OCI-LY3 (cell line): ENCODE measurements around the gene SCAMP3.

Experiments used
- H2AFZ ChIP-seq: fragments of 200-600, 300-600 bp; shearing (Covaris generic); 2 replicates; pipeline ENCODE4 v1.6.0; 2014; ENCODE audit warnings: antibody characterized with exemption, low read depth, low read length
- H3K27ac ChIP-seq: fragments of 200-600, 300-600 bp; sonication (generic); 2 replicates; pipeline ENCODE4 v1.5.1; 2014; ENCODE audit warnings: mild to moderate bottlenecking, low read length, moderate library complexity, mixed read lengths
- H3K27me3 ChIP-seq: fragments of 200-600, 300-600 bp; sonication (generic); 2 replicates; pipeline ENCODE4 v1.6.1; 2014; ENCODE audit warnings: low read depth, low read length, mixed read lengths
- H3K36me3 ChIP-seq: fragments of 200-600, 300-600 bp; sonication (generic); replicated peaks from 2 replicates; pipeline ENCODE3; 2014; ENCODE audit warnings: low read depth, low read length, mixed read lengths
- H3K4me1 ChIP-seq: fragments of 300-600, 200-600 bp; sonication (generic); 2 replicates; pipeline ENCODE4 v1.6.1; 2014; ENCODE audit warnings: low read length, mixed read lengths
- H3K4me2 ChIP-seq: fragments of 200-600, 300-600 bp; sonication (generic); 2 replicates; pipeline ENCODE4 v1.6.1; 2014; ENCODE audit warnings: low read length, mixed read lengths
- H3K4me3 ChIP-seq: fragments of 300-600, 200-600 bp; sonication (generic); 2 replicates; pipeline ENCODE4 v1.5.1; 2014; ENCODE audit warnings: antibody characterized with exemption, mild to moderate bottlenecking, low read length, moderate library complexity
- H3K79me2 ChIP-seq: fragments of 300-600, 200-600 bp; shearing (Covaris generic); 2 replicates; pipeline ENCODE4 v1.6.1; 2014; ENCODE audit warnings: mild to moderate bottlenecking, low read length, mixed read lengths
- H3K9ac ChIP-seq: fragments of 300-600, 200-600 bp; shearing (Covaris generic); 2 replicates; pipeline ENCODE4 v1.6.0; 2014; ENCODE audit warnings: mild to moderate bottlenecking, low read length, moderate library complexity
- H3K9me3 ChIP-seq: fragments of 200-600, 300-600 bp; shearing (Covaris generic); 2 replicates; pipeline ENCODE4 v1.6.1; 2014; ENCODE audit warnings: low read length, mixed read lengths; ENCODE audit not compliant: insufficient read depth
- H4K20me1 ChIP-seq: fragments of 200-600, 300-600 bp; sonication (generic); 2 replicates; pipeline ENCODE4 v1.6.1; 2016; ENCODE audit warnings: low read length, mixed read lengths; ENCODE audit not compliant: insufficient read depth
- EZH2phosphoT487 ChIP-seq: fragments of 200-600 bp; shearing (Covaris generic); IDR thresholded peaks from 2 replicates; pipeline ENCODE4 v1.6.1; 2018; ENCODE audit warnings: antibody characterized with exemption, mixed run types, low read depth
- TF ChIP-seq, protein P1 (sequence below): fragments of 200-600, 300-600 bp; sonication (generic); IDR thresholded peaks from 2 replicates; pipeline ENCODE4 v1.5.1; 2014; ENCODE audit warnings: antibody characterized with exemption, low read length, low read depth

Gene SCAMP3

DNA sequence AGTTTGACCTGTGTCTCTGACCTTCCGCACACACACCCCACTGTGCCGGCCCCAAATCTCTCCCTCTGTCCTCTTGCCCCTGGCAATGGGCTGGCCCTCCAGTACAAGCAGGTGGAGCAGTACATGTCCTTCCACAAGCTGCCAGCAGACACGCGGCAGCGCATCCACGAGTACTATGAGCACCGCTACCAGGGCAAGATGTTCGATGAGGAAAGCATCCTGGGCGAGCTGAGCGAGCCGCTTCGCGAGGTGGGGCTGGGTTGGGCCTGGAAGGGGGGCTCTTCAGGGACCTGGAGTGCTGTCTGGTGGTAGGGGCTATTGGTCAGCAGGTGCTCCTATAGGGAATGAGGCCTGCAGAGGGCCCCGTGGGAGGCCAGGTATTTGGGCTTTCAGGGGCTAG is 22.9 kb upstream of the SCAMP3 start:
- H3K4me3 ChIP-seq = no peak overlapping the region
- no peak overlapping the region for H3K9ac ChIP-seq
- no peaks in the 10 kb centered on the region for H3K4me1 ChIP-seq
- H3K4me2 ChIP-seq = no peak overlapping the region
- H3K27me3 ChIP-seq = no peaks in the 10 kb centered on the region
- TF ChIP-seq EZH2phosphoT487 = no peak
- TF ChIP-seq, protein P1, sequence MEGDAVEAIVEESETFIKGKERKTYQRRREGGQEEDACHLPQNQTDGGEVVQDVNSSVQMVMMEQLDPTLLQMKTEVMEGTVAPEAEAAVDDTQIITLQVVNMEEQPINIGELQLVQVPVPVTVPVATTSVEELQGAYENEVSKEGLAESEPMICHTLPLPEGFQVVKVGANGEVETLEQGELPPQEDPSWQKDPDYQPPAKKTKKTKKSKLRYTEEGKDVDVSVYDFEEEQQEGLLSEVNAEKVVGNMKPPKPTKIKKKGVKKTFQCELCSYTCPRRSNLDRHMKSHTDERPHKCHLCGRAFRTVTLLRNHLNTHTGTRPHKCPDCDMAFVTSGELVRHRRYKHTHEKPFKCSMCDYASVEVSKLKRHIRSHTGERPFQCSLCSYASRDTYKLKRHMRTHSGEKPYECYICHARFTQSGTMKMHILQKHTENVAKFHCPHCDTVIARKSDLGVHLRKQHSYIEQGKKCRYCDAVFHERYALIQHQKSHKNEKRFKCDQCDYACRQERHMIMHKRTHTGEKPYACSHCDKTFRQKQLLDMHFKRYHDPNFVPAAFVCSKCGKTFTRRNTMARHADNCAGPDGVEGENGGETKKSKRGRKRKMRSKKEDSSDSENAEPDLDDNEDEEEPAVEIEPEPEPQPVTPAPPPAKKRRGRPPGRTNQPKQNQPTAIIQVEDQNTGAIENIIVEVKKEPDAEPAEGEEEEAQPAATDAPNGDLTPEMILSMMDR = no peak
- H4K20me1 ChIP-seq = no peaks in the 10 kb centered on the region
- H3K9me3 ChIP-seq = no peaks in the 10 kb centered on the region
- no peaks in the 10 kb centered on the region for H3K79me2 ChIP-seq
- no peak overlapping the region for H2AFZ ChIP-seq
- no peak overlapping the region for H3K27ac ChIP-seq
- H3K36me3 ChIP-seq = peaks cover 16% of the 10 kb centered on the region

DNA sequence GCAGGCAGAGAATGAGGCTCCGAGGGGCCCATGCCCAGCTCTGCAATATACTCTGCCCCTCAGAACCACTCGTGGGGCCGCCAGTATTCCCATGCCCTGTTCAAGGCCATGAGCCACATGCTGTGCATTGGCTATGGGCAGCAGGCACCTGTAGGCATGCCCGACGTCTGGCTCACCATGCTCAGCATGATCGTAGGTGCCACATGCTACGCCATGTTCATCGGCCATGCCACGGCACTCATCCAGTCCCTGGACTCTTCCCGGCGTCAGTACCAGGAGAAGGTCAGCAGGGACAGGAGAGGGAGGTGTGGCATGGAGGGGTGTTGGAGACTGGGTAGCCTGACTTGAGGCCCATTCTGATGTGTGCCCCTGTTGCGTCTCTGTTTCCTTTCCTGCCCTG is 22.3 kb upstream of the SCAMP3 start:
- Histone ChIP-seq H3K9me3 (no peaks in the 10 kb centered on the region), H3K36me3 (peaks cover 16% of the 10 kb centered on the region), H4K20me1 (no peaks in the 10 kb centered on the region), H3K9ac (no peak overlapping the region), H3K27me3 (no peaks in the 10 kb centered on the region), H3K4me2 (no peak overlapping the region), H3K4me3 (no peak overlapping the region), H3K27ac (no peak overlapping the region), H2AFZ (no peak overlapping the region), H3K79me2 (no peaks in the 10 kb centered on the region), H3K4me1 (no peaks in the 10 kb centered on the region)
- no peak for TF ChIP-seq EZH2phosphoT487
- TF ChIP-seq, protein P1 = no peak

DNA sequence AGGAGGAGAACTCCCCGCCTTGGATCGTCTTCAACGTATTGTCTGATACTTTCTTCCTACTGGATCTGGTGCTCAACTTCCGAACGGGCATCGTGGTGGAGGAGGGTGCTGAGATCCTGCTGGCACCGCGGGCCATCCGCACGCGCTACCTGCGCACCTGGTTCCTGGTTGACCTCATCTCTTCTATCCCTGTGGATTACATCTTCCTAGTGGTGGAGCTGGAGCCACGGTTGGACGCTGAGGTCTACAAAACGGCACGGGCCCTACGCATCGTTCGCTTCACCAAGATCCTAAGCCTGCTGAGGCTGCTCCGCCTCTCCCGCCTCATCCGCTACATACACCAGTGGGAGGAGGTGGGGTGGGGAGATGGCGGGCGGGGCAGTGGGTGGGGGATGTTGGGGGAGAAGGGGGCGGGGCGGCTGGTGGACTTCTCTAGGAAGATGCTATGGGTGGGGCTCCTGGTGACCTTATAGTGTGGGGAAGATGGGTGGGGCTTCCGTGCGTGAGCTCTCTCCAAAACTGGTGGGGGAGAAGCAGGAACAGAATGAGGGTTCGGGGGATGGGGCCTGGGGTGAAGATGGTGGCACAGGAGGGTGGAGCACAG is 20.4 kb upstream of the SCAMP3 start:
- Histone ChIP-seq H3K9ac (no peak overlapping the region), H3K4me2 (no peak overlapping the region), H3K79me2 (no peaks in the 10 kb centered on the region), H4K20me1 (no peaks in the 10 kb centered on the region), H3K27me3 (no peaks in the 10 kb centered on the region), H3K36me3 (peaks cover 15% of the 10 kb centered on the region), H2AFZ (no peak overlapping the region), H3K4me1 (peaks cover 11% of the 10 kb centered on the region), H3K4me3 (no peak overlapping the region), H3K27ac (no peak overlapping the region), H3K9me3 (no peaks in the 10 kb centered on the region)
- TF ChIP-seq, protein P1 = no peak

DNA sequence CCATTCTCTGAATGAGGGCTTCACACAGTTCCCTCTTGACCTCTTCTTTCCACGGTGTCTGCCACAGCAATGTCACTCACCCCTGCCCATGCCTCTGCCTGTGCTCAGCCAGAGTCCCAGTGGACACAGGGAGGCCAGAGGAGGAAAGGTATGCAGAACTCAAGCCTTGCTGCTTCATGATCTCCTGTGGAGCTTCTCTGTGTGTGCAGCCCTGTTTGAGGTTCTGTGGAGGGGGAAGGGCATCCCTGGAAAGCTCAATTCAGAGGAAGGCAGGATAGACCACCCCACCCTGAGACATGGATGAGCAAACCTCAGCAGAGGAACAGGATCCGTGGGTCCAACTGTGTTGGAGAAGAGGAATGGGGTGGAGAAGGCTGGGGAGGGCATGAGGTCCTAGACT is 17.1 kb upstream of the SCAMP3 start:
- Histone ChIP-seq H3K36me3 (peaks cover 6% of the 10 kb centered on the region), H3K4me3 (no peak overlapping the region), H3K27me3 (no peaks in the 10 kb centered on the region), H2AFZ (no peak overlapping the region), H3K27ac (no peak overlapping the region), H4K20me1 (no peaks in the 10 kb centered on the region), H3K9ac (no peak overlapping the region), H3K9me3 (no peaks in the 10 kb centered on the region), H3K4me1 (peaks cover 15% of the 10 kb centered on the region), H3K4me2 (no peak overlapping the region), H3K79me2 (no peaks in the 10 kb centered on the region)
- TF ChIP-seq EZH2phosphoT487 = no peak
- TF ChIP-seq, protein P1 = no peak
